ENCODE measurements around the gene TRAPPC10.
"Not testable (repeated sequence)": the region's sequence is repeated elsewhere in the genome, so short reads cannot be mapped to it uniquely, and the experiment has no call there.

Gene TRAPPC10

DNA sequence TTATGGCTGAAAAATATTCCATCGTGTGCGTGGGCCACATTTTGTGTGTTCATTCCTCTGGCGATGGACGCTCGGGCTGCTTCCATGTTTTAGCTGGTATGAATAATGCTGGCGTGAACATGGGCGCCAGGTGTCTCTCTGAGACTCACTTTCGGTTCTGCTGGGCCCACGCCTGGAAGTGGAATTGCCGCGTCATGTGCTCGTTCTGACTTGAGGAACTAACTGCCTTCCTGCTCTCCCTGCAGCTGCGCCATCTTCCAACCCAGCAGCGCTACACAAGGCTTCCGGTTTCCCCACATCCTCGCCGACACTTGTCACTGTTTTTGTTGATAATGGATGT is 141.8 kb downstream of the TRAPPC10 start:
- peak; percentile 82 for DNase-seq

DNA sequence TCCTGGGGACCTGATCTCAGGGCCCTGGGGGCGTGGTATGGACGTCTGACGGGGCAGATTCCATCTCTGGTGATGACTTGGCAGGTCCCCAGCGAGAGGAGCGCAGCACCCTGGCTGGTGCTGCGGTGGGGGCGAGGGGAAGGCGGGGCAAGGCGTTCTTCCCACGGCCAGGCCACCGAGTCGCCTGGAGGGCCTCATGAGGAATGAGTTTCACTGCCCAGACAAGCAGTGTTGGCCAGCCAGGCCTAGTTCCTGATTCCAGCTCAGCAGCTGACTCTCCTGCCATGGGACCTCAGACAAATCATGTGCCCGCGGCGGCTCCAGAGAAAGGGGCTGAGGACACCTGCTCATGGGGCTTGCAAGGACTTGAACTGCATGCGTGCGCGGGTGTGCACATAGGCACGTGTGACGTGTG is 142.7 kb downstream of the TRAPPC10 start:
- not testable (repeated sequence) for DNase-seq

DNA sequence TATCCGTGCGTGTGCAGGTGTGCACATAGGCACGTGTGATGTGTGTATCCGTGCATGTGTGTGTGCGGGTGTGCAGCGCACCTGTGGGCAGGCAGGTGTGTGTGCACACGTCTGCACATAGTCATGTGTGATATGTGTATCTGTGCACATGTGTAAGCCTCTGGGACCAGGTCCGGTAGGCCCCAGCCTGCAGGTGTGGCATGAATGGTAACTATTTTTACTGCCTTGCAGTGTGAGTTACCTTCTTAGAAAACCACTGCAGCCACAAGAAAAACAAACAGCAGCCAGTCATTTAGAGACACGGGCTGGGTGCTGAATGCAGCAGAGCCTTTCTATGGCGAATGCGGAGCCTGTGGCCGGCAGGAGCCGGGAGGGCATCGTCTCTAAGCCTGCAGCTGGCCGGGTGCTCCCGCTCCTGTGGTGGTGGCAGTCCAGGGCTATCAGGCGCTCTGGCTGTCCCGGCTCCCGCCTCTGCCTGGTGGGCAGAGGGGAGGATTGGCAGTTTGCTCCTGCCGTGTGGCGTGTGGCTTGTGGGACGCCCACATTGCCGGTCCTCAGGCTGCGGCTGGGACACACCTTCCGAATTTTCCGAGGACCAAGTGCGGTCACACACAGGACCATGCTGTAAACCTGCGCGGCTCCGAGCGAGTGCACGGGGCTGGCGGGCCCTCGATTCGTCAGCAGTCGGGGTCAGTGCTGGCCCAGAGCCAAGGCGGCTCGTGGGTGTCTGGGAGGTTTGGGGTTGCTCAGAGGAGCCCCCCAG is 143.3 kb downstream of the TRAPPC10 start:
- DNase-seq: not testable (repeated sequence)

DNA sequence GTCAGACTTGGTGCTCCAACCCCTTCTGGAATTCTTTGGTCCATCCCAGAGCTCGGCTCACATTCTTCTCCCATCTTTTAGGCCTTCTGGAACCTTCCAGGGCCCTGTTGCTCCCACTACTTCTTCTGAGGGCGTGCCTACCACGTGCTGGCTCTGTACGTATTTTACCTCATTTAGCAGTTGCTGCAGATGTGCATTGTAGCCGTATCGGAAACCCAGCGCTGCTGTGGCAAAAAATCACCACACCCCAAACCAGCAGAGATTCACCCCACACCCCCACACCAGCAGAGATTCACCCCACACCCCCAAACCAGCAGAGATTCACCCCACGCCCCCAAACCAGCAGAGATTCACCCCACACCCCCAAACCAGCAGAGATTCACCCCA is 143.9 kb downstream of the TRAPPC10 start:
- not testable (repeated sequence) for DNase-seq
